Osteoblast (primary cell): ENCODE measurements around the gene SCN3A. TPM values are rescaled to one million over a fixed set of nuclear protein-coding genes. Genes with fewer than 3 reads are reported as not detected.

ENCODE experiments used
- DNase-seq: peaks from one replicate; pipeline ENCODE4 v3.0.0; 2011; ENCODE audit warnings: low spot score, mixed read lengths; ENCODE audit not compliant: insufficient read length; ENCODE audit errors: missing footprints
- H2AFZ ChIP-seq: 2 replicates; pipeline ENCODE4 v1.6.0; 2011; ENCODE audit warnings: mild to moderate bottlenecking, low read length
- H3K27ac ChIP-seq: 2 replicates; pipeline ENCODE4 v1.5.1; 2011; ENCODE audit warnings: mild to moderate bottlenecking, low read depth, low read length, moderate library complexity
- H3K27me3 ChIP-seq: 2 replicates; pipeline ENCODE4 v1.6.0; 2012; ENCODE audit warnings: mild to moderate bottlenecking, control low read depth, inconsistent platforms, low read length, moderate library complexity; ENCODE audit not compliant: insufficient read depth
- H3K36me3 ChIP-seq: 2 replicates; pipeline ENCODE4 v1.5.1; 2011; ENCODE audit warnings: mild to moderate bottlenecking, low read length, control low read depth, moderate library complexity; ENCODE audit not compliant: insufficient read depth
- H3K4me1 ChIP-seq: 2 replicates; pipeline ENCODE4 v1.5.1; 2011; ENCODE audit warnings: mild to moderate bottlenecking, low read length, control low read depth, moderate library complexity; ENCODE audit not compliant: insufficient read depth
- H3K4me2 ChIP-seq: 2 replicates; pipeline ENCODE4 v1.6.0; 2011; ENCODE audit warnings: mild to moderate bottlenecking, low read length; ENCODE audit not compliant: insufficient read depth
- H3K4me3 ChIP-seq: fragments of 200-600 bp; sonication (generic); 3 replicates; pipeline ENCODE4 v1.5.1; 2012; ENCODE audit warnings: mild to moderate bottlenecking, low read length, inconsistent platforms; ENCODE audit not compliant: insufficient read depth
- H3K79me2 ChIP-seq: 2 replicates; pipeline ENCODE4 v1.6.0; 2012; ENCODE audit warnings: mild to moderate bottlenecking, low read length, control low read depth, inconsistent platforms; ENCODE audit not compliant: insufficient read depth
- H3K9me3 ChIP-seq: 2 replicates; pipeline ENCODE4 v1.5.1; 2011; ENCODE audit warnings: low read depth, low read length, control low read depth
- H4K20me1 ChIP-seq: 2 replicates; pipeline ENCODE4 v1.6.0; 2012; ENCODE audit warnings: mild to moderate bottlenecking, low read length, control low read depth; ENCODE audit not compliant: insufficient read depth
- CTCF ChIP-seq: IDR thresholded peaks from 2 replicates; pipeline ENCODE4 v1.5.1; 2011; ENCODE audit warnings: mild to moderate bottlenecking, low read depth, low read length, moderate library complexity; ENCODE audit errors: extremely low read depth
- total RNA-seq: library from RNA; depleted of rRNA; stranded (reverse); fragments of >200 nt; gene quantifications from 2 replicates; pipeline ENCODE4 v1.2.3, GENCODE V29; 2012

The SCN3A gene
- total RNA-seq, 1 donor = 0.72 TPM

DNA sequence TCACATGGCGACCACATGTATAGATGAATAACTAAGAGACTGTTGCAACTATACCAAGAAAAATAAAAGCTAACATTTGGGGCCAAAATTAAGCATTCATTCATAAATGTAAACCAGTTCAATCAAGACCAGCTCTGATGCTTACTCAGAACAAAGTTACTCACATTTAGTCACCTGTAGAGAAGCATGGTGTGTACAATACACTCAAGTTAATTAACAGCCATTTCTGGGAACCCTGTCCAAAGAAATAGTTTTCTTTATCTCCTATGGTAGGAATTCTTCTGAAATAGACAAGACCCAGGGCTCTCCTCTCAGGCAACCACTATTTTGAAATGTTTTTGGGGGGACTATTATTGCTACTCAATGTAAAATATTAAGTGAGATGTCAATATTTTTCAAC lies 1.6 kb downstream of the SCN3A start:
- Histone ChIP-seq H3K27ac (no peak overlapping the region), H3K27me3 (peaks cover 2% of the 10 kb centered on the region), H3K4me2 (no peak overlapping the region), H3K9me3 (no peaks in the 10 kb centered on the region), H3K36me3 (no peaks in the 10 kb centered on the region), H4K20me1 (no peaks in the 10 kb centered on the region), H3K4me1 (no peaks in the 10 kb centered on the region), H2AFZ (no peak overlapping the region), H3K4me3 (no peak overlapping the region), H3K79me2 (no peaks in the 10 kb centered on the region)
- no peak for TF ChIP-seq CTCF
- no peak for DNase-seq

DNA sequence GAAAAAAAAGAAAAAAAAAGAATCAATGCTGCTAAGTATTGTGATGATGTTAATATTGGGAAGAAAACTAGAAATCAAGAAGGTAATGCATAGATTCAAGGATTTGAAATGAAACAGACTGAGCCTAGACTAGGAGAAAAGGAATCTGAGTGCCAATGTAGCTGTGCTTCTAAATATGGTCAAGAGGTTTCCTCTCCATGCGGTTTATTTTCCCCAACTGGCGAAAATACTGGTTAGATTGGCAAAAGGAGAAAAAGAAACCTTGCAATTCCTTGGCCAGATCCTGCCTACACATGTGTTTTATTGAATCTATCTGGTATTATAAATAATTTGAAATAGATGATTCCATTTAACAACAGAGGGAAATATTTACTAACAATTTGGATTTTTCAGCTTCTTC lies 5.7 kb downstream of the SCN3A start:
- Histone ChIP-seq H3K79me2 (no peaks in the 10 kb centered on the region), H2AFZ (no peak overlapping the region), H3K9me3 (no peaks in the 10 kb centered on the region), H3K36me3 (no peaks in the 10 kb centered on the region), H3K27me3 (no peaks in the 10 kb centered on the region), H3K4me2 (no peak overlapping the region), H3K4me3 (no peak overlapping the region), H4K20me1 (no peaks in the 10 kb centered on the region), H3K27ac (no peak overlapping the region), H3K4me1 (no peaks in the 10 kb centered on the region)
- no peak for TF ChIP-seq CTCF
- no peak for DNase-seq

DNA sequence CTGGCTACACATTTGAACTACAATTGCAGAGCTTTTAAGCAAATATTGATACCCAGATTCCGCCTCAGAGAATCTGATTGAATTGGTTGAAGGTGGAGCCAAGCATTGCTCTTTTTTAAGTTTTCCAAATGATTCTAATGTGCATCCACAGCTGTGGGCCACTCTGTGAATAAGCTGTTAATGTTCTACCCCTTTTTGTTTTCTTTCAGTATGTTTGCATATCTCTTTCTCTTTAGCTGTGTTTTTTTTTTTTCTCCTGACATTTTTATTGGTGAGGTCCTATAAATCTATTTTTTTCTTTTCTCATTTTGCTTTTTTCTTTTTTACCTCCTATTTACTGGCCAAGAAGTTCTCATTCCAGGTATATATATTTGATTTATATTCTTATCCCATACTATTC lies 6.5 kb downstream of the SCN3A start:
- Histone ChIP-seq H3K36me3 (no peaks in the 10 kb centered on the region), H3K4me1 (no peaks in the 10 kb centered on the region), H4K20me1 (no peaks in the 10 kb centered on the region), H3K79me2 (no peaks in the 10 kb centered on the region), H3K27me3 (no peaks in the 10 kb centered on the region), H3K4me2 (no peak overlapping the region), H3K9me3 (no peaks in the 10 kb centered on the region), H3K27ac (no peak overlapping the region), H3K4me3 (no peak overlapping the region), H2AFZ (no peak overlapping the region)
- DNase-seq = no peak
- TF ChIP-seq CTCF = no peak

- no peak overlapping the region for H3K27ac ChIP-seq
- no peaks in the 10 kb centered on the region for H3K79me2 ChIP-seq
- H3K4me3 ChIP-seq = no peak overlapping the region
- no peaks in the 10 kb centered on the region for H3K27me3 ChIP-seq
- no peak for DNase-seq
- H3K4me1 ChIP-seq = no peaks in the 10 kb centered on the region
- H4K20me1 ChIP-seq = no peaks in the 10 kb centered on the region
- H3K9me3 ChIP-seq = no peaks in the 10 kb centered on the region
- no peaks in the 10 kb centered on the region for H3K36me3 ChIP-seq
- H2AFZ ChIP-seq = no peak overlapping the region
- no peak overlapping the region for H3K4me2 ChIP-seq
- TF ChIP-seq CTCF = no peak
These were observed 7.4 kb downstream of the SCN3A start for GRCh38 chr2:165196411-165196810.
